Skin epidermis (tissue), 12 donors: ENCODE data around the gene AATK.
A peak's percentile ranks its signal among the peaks of the same experiment; 100 is the strongest.
"Not testable (repeated sequence)": the region's sequence is repeated elsewhere in the genome, so short reads cannot be mapped to it uniquely, and the experiment has no call there.

Source experiments
- H3K27ac ChIP-seq, 21 experiments: fragments of 200-600 bp; sonication (generic) in 11 of 21; one replicate each; pipeline ENCODE4 v1.5.0; 2020; ENCODE audit warnings: mild to moderate bottlenecking in 3 of 21, inconsistent platforms in 2 of 21, moderate library complexity in 2 of 21
- H3K4me3 ChIP-seq, 7 experiments: fragments of 200-600 bp; sonication (generic) in 2 of 7; one replicate each; pipeline ENCODE4 v1.5.0; 2020; ENCODE audit warnings: inconsistent platforms in 2 of 7, mild to moderate bottlenecking in 2 of 7, moderate library complexity in 1 of 7

Gene AATK

GRCh38 chr17:81090361-81091136 lies 75.5 kb downstream of the AATK start:
- Histone ChIP-seq H3K27ac (peak overlapping the region in 18 of 21 experiments; percentile 28 to 86 (median 61)), H3K4me3 (no peak overlapping the region)

GRCh38 chr17:81086789-81087551 lies 79.1 kb downstream of the AATK start:
- Histone ChIP-seq H3K4me3 (no peak overlapping the region), H3K27ac (peak overlapping the region in 18 of 21 experiments; percentile 1 to 86 (median 66))

DNA sequence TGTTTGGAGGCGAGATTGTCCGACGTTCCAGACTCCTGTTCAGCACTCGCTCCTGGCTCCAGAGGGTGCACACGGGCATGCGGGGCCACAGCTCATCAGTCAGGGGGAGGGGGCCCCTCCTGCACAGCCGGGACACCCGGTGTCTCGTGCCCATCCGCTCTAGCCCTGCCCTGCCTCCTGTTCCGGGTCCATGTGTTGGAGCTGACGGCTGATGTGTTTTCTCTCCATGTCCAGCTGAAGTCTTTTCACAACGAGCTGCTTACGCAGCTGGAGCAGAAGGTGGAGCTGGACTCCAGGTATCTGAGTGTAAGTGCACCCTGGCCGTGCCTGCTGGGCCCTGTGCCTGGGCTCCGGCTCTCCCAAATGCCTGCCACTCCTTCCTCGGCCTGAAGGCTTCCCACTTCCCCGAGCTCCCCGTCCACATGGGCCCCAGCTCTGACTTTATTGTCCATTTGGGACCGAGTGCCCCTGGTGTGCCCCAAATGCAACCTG lies 80.6 kb downstream of the AATK start:
- Histone ChIP-seq H3K4me3 (no peak overlapping the region), H3K27ac (peak overlapping the region in 7 of 21 experiments; percentile 1 to 86 (median 78))

GRCh38 chr17:81084680-81085419 lies 81.2 kb downstream of the AATK start:
- no peak overlapping the region for H3K4me3 ChIP-seq
- peak overlapping the region in 4 of 21 experiments; percentile 77 to 86 (median 79) for H3K27ac ChIP-seq

DNA sequence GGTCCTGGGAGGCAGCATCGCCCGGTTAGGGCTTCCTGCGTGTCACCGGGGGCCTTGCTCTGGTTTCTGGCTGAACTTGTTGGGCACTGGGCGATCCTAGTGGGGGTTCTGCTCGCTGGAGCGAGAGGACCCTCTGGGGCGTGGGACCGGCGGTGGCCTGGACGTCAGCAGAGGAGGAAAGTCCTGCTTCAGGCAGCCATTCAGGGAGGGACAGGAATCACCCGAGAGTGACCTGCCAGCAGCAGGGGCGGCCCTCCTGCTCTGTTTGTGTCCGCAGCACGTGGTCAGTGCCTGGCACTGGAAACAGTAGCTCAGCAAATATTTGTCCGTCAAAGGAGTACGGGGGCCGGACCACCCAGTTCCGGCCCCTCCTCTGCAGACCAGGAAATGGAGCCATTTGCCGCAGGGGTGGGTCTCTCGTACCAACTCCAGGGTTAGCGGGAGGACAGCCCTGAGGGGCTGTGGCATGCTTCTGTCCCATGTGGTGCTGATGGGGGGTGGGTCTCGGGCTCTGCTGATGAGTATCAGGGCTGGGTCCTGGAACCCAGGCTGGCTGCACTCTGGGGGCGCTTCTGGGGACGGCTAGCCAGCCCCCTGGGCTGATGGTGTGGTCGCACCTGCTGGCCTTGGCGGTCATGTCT lies 82.8 kb downstream of the AATK start:
- H3K27ac ChIP-seq: peak overlapping the region in 13 of 21 experiments; percentile 24 to 78 (median 69)
- H3K4me3 ChIP-seq: no peak overlapping the region

DNA sequence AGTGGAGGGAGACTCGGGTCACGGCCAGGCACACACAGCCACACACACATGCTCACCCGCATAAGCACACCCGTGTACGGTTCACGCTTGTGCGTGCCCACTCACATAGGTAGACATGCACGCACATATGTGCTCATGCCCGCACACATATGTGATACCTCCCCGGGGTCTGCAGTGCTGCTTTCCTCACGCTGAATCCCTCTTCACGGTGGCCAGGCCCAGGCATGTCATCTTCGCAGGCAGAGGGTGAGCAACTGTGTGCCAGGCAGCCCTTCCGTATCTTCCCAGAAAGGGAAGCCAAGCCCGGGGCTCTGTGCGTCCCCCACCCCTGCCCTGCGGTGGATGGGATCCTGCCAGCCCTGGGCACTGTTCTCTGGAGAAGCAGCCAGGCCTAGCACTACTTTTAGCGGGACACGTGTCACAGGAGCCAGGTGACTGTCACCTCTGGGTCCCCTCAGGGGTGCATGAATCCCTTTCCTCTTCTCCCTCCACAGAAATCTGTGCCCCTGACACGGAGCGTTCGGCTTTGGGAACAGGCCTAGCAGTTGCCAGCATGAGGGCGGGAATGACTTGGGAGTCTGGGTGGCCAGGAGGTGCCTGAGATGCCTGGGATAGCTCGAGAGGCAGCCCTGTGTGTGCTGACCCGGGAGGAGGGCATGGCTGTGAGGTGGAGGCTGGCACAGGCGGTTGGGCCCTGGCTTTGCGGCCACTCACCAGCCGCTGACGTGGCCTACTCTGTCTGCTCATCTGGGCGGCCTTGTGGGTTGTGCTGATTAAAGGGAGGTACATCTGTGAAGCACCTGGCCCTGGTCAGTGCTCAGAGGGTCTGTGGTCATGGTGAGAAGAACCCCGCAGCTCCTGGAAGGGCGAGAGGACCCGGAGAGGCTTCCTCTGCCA lies 83.6 kb downstream of the AATK start:
- peak overlapping the region in 18 of 21 experiments; percentile 5 to 78 (median 62) for H3K27ac ChIP-seq
- H3K4me3 ChIP-seq: no peak overlapping the region

GRCh38 chr17:81081222-81082176 lies 84.5 kb downstream of the AATK start:
- H3K27ac ChIP-seq: peak overlapping the region in 15 of 21 experiments; percentile 9 to 78 (median 69)
- no peak overlapping the region for H3K4me3 ChIP-seq

GRCh38 chr17:81080019-81080418 lies 86.0 kb downstream of the AATK start:
- no peak overlapping the region for H3K27ac ChIP-seq
- H3K4me3 ChIP-seq: no peak overlapping the region

DNA sequence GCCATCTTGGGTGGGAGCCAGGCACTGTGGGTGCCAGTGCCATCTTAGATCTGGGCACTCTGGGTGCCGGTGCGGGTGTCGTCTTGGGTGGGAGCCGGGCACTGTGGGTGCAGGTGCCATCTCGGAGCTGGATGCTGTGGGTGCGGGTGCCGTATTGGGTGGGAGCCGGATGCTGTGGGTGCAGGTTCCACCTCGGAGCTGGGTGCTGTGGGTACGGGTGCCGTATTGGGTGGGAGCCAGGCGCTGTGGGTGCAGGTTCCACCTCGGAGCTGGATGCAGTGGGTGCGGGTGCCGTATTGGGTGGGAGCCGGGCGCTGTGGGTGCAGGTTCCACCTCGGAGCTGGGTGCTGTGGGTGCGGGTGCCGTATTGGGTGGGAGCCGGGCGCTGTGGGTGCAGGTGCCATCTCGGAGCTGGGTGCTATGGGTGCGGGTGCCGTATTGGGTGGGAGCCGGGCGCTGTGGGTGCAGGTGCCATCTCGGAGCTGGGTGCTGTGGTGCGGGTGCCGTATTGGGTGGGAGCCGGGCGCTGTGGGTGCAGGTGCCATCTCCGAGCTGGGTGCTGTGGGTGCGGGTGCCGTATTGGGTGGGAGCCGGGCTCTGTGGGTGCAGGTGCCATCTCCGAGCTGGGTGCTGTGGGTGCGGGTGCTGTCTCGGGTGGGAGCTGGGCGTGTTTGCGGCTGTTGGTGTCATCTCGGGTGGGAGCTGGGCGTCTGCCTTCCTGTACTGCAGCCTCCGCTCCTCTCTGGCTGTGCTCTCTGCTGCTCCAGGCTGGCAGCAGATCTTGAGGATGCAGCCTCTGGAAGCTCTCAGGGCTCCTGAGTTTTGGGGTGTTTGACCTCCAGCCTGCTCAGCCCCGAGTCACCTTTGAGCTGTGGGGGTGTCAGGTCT lies 87.8 kb downstream of the AATK start:
- H3K27ac ChIP-seq, H3K4me3 ChIP-seq: not testable (repeated sequence)

DNA sequence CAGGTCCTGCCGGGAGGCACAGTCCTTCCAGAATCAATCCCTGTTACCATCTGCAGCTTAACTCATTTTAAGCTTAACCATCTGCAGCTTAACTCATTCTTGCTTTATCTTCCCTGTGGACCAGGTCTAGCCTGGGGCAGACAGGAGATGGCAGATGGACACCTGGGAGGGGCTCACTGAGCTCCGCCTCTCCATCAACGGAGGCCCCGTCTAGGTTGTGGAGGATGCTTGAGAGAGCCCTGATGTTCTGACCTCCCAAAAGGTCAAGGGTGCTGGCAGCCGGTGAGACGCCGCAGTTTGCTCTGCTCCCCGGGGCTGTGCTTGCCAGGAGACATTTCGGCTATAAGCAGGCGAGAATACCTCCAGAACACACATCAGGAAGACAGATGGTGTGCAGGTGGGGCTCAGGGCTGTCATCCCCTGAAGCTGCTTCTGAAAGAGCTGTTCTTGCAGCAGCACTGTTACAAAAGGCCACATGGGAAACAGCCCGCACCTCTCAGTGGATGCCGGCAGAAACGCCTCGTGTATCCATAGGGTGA lies 89.8 kb downstream of the AATK start:
- Histone ChIP-seq H3K4me3 (no peak overlapping the region), H3K27ac (no peak overlapping the region)

GRCh38 chr17:81075307-81075706 lies 90.7 kb downstream of the AATK start:
- H3K27ac ChIP-seq: peak overlapping the region in 1 of 21 experiments; percentile 15
- no peak overlapping the region for H3K4me3 ChIP-seq

DNA sequence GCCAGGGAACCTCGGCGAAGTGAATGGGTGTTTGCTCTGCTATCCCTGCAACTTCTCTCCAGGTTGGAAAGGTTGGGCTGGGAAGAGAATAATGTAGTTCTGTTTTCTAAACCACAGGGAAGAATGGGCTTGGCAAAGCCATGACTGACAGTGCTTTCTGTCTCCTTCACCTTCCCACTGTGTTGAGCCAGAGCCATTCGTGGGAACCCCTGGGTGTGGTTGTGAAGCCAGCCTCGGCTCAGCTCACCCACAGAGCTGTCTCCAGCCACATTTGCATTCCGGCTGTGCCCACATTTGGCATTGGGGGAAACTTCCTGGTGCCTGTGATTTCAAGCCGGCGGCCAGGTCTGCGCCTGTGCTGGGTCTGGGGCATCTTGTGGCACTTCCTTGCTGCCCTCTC lies 91.1 kb downstream of the AATK start:
- peak overlapping the region in 1 of 21 experiments; percentile 15 for H3K27ac ChIP-seq

GRCh38 chr17:81073967-81074839 lies 91.8 kb downstream of the AATK start:
- Histone ChIP-seq H3K27ac (no peak overlapping the region), H3K4me3 (no peak overlapping the region)

More for the DNA sequence above, 91.1 kb downstream of the AATK start:
- no peak overlapping the region for H3K4me3 ChIP-seq

DNA sequence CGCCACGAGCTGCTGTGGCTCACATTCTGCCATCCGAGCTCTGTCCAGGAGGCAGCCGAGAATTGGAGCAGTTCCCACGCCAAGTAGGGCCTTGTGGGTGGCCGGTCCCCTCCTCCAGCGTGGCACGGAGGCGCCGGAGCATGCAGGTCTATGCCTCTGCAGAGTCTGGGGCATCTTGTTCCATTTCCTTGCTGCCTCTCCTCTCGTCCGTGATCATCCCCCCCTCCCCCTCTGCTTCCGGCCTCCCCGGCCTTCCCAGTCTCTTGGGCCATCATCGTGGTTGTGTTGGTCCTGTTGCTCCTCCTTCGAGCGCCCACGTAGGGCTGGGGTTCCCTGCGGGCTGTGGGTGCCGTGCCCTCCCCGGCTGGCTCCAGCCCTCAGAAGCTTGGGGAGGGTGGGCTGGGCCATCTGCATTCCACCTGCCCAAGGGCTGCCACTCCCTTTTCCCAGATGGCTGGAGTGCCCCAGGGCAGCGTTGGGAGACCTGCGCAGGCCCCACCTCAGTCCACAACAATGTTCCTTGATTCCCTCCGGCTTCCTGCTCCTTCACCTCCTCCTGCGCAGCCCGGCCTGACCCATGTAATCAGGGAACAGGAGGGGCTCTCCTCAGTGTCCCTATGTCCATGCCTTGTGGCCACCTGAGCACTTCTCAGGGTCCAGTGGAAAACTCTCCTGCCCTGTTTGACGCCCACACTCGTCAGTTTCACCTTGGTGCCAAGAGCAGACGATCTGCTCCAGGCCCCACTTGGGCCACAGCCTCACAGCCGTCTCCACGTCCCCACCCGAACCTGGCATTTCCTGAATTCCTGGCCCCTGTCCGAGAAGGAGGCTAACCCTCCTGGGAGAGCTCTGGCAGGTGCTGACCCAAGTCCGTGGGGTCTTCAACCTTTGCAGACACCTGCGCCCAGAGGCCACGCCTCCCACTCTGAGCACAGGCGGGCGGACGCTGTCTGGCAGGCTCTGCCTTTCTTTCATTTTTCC lies 94.0 kb downstream of the AATK start:
- H3K27ac ChIP-seq: peak overlapping the region in 1 of 21 experiments; percentile 17
- H3K4me3 ChIP-seq: no peak overlapping the region
